SH-SY5Y (cell line): Measurements from ENCODE around the gene GEMIN7.

ENCODE experiments used
- GATA2 ChIP-seq: IDR thresholded peaks from 2 replicates; pipeline ENCODE4 v1.6.1; 2011; ENCODE audit warnings: mild to moderate bottlenecking, low read depth, low read length
- GATA3 ChIP-seq: IDR thresholded peaks from 2 replicates; pipeline ENCODE4 v1.6.1; 2011; ENCODE audit warnings: low read depth, mild to moderate bottlenecking, low read length, moderate library complexity

DNA sequence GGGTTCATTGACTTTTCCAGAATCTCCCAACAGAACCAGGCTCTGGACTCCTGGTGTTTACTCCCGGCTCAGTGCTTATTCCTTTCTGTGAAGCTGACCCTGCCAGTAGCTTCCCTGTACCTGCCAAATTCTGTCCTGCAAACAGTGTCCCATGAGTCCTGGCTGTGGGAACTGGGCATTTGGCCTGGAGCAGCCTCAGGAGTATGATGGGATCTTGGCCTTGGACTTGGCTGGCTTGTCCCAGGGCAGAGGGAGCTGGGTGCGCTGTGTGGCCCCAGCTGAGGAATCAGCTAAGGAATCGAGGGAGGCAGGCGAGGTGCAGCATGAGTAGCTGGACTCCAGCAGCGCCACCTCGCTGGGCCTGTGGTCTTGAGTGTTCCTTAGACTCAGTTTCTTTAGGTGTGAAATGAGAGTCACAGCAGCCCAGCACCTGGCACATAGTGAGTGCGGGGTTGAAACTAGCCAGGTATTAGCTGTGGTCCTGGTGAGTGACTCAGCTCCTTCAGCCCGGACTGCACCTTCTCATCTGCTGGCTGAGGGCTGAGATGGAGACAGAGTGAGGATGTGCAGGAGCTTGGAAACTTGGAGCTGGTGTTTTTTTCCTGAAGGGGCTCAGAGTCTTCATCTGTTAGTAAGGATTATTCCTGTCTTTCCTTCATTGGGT lies 29.9 kb upstream of the GEMIN7 start:
- no peak for TF ChIP-seq GATA3
- no peak for TF ChIP-seq GATA2
